GM19452 (cell line): ENCODE results near the gene ATG9A.

Experiments
- ATAC-seq: cut with Tn5 transposase; IDR thresholded peaks from one replicate; pipeline ENCODE4 v1.9.1; 2021; ENCODE audit not compliant: unreplicated experiment

Gene ATG9A

GRCh38 chr2:219178377-219179175 is 50.9 kb downstream of the ATG9A start:
- ATAC-seq: peak; percentile 8

- peak; percentile 45 for ATAC-seq
Measured at GRCh38 chr2:219177552-219178376, 51.7 kb downstream of the ATG9A start, which contains the start of gene RETREG2. TSS of gene RETREG2 (plus strand) at chr2:219178275. CDS start at chr2:219178353, 78 bp downstream.

- ATAC-seq: peak; percentile 77
Measured at GRCh38 chr2:219176818-219177551, 52.5 kb downstream of the ATG9A start, which contains the start of gene CNPPD1. TSS of gene CNPPD1 (minus strand) at chr2:219176925. CDS start at chr2:219176828, 97 bp downstream.

GRCh38 chr2:219175928-219176817 is 53.3 kb downstream of the ATG9A start:
- peak; percentile 26 for ATAC-seq

GRCh38 chr2:219175486-219175885 is 54.0 kb downstream of the ATG9A start:
- ATAC-seq: no peak

GRCh38 chr2:219174801-219175200 is 54.6 kb downstream of the ATG9A start:
- ATAC-seq: no peak

GRCh38 chr2:219174146-219174545 is 55.3 kb downstream of the ATG9A start:
- ATAC-seq: no peak

- ATAC-seq: no peak
Measured at GRCh38 chr2:219173176-219173575, 56.3 kb downstream of the ATG9A start.

GRCh38 chr2:219172231-219173154 is 56.9 kb downstream of the ATG9A start:
- ATAC-seq: no peak

- ATAC-seq: no peak
Measured at GRCh38 chr2:219171231-219171651, 58.2 kb downstream of the ATG9A start.

- no peak for ATAC-seq
Measured at GRCh38 chr2:219169930-219170654, 59.3 kb downstream of the ATG9A start, which contains the start of gene SLC23A3. TSS of gene SLC23A3 (minus strand) at chr2:219170029. CDS start at chr2:219169984, 45 bp downstream.
